ENCODE measurements around the gene LSMEM2.
A peak's percentile ranks its signal among the peaks of the same experiment; 100 is the strongest.
"Not testable (repeated sequence)": the region's sequence is repeated elsewhere in the genome, so short reads cannot be mapped to it uniquely, and the experiment has no call there.

Gene LSMEM2

DNA sequence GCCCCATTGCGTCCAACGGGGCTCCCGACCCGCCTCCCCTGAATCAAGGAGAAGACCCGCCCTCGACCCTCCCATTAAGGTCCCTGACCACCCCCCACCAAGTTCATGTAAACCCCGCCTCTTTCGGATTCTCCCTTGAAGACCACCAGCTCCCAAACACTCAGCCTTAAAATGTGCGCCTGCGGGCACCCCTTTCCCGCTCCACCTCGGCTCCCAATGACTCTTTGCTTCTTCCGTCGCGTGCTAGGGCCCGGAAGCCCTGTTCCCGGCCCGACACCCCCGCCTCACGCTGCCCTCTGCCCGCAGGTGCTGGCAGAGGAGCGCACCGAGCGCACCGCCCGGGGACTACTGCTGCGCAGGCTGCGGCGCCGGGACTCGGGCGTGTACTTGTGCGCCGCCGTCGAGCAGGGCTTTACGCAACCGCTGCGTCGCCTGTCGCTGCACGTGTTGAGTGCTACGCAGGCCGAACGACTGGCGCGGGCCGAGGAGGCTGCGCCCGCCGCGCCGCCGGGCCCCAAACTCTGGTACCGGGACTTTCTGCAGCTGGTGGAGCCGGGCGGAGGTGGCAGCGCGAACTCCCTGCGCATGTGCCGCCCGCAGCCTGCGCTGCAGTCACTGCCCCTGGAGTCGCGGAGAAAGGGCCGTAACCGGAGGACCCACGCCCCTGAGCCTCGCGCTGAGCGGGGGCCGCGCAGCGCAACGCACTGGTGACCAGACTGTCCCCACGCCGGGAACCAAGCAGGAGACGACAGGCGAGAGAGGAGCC, 2.7 kb upstream of the LSMEM2 start:
- Histone ChIP-seq H3K27me3 (ENCODE audit: control insufficient read depth, insufficient read depth, low read length) (peaks cover 4% of the 10 kb centered on the region), H3K4me1 (ENCODE audit: control insufficient read depth, insufficient read depth, low read length) (peaks cover 26% of the 10 kb centered on the region), H3K4me3 (ENCODE audit: low read length) (no peak overlapping the region), H3K9me3 (ENCODE audit: control insufficient read depth, low read length) (no peaks in the 10 kb centered on the region), H3K9ac (ENCODE audit: low read length) (no peak overlapping the region), H3K36me3 (ENCODE audit: control insufficient read depth, insufficient read depth, low read length) (no peaks in the 10 kb centered on the region)

GRCh38 chr3:50276762-50277101, 2.2 kb upstream of the LSMEM2 start:
- H3K9ac ChIP-seq (ENCODE audit: low read length), result no peak overlapping the region
- peaks cover 20% of the 10 kb centered on the region for H3K4me1 ChIP-seq (ENCODE audit: control insufficient read depth, insufficient read depth, low read length)
- no peaks in the 10 kb centered on the region for H3K36me3 ChIP-seq (ENCODE audit: control insufficient read depth, insufficient read depth, low read length)
- no peaks in the 10 kb centered on the region for H3K9me3 ChIP-seq (ENCODE audit: control insufficient read depth, low read length)
- peaks cover 4% of the 10 kb centered on the region for H3K27me3 ChIP-seq (ENCODE audit: control insufficient read depth, insufficient read depth, low read length)
- no peak overlapping the region for H3K4me3 ChIP-seq (ENCODE audit: low read length)

DNA sequence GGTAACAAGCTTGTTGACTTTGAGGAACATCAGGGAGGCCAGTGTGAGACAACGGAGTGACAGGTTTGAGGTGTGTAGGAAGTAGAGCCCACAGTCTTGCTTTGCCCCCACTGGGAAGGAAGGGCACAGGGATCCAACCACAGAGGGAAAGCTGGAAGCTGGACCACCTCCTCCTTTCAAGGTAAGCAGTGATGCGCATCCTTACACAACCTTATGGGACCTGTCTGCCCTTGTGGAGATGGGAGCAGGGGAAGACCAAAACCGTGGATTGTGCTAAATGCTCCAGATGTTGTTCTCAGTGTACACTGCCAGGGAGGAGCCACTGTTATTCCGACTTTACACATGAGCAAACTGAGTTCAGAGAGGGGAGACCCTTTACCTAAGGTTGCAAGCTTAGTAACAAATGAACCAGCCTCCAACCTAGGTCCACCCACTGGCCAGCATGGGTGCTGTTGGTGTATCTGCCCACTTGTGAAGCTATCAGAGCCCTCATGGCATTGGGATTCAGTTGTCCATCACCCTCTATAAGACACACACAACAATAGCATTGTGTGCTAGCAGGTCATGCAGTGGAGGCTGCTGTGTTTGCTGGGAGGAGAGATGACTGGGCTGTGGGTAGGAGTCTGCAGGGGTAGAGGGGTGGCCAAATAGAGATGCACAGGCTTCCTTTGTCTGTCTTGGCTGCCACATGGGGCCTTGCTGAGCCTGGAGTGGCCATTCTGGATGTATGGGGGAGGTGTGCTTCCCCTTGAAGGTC, 586 bp upstream of the LSMEM2 start:
- Histone ChIP-seq H3K36me3 (ENCODE audit: control insufficient read depth, insufficient read depth, low read length) (no peaks in the 10 kb centered on the region), H3K4me1 (ENCODE audit: control insufficient read depth, insufficient read depth, low read length) (peaks cover 15% of the 10 kb centered on the region), H3K27me3 (ENCODE audit: control insufficient read depth, insufficient read depth, low read length) (peaks cover 4% of the 10 kb centered on the region), H3K4me3 (ENCODE audit: low read length) (no peak overlapping the region), H3K9me3 (ENCODE audit: control insufficient read depth, low read length) (no peaks in the 10 kb centered on the region), H3K9ac (ENCODE audit: low read length) (no peak overlapping the region)

DNA sequence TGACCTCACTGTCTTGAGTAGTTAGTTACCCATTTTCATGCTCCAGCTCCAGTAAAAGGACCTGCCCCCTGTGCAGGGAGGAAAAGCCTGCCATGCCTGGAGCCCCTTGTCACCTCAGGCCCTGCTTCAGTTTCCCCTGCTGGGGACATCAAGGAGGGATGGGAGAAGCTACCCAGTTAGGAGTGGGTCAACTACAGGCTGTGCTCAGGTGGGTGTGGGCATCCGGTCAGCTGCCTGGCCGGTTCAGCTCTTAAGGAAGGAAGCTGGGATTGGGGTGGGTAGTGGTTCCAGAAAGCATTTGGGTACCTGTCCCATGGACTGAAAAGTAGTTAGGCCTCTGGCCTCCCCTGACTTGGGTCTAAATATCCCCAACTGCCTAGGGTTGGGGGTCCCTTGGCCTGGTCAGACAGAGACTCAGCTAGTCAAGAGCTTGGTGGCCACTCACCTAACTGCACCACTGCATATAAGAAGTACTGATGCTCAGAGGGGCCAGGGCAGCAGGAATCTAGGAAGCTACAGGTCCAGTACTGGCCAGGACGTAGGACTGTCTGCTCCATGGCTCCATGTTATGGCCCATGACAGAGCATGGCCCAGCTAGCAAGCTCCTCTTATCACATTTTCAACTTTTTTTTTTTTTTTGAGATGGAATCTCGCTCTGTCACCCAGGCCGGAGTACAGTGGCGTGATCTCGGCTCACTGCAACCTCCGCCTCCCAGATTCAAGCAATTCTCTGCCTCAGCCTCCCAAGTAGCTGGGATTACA, 549 bp downstream of the LSMEM2 start:
- no peaks in the 10 kb centered on the region for H3K36me3 ChIP-seq (ENCODE audit: control insufficient read depth, insufficient read depth, low read length)
- no peak overlapping the region for H3K4me3 ChIP-seq (ENCODE audit: low read length)
- no peaks in the 10 kb centered on the region for H3K9me3 ChIP-seq (ENCODE audit: control insufficient read depth, low read length)
- H3K9ac ChIP-seq (ENCODE audit: low read length), result no peak overlapping the region
- H3K4me1 ChIP-seq (ENCODE audit: control insufficient read depth, insufficient read depth, low read length), result peaks cover 4% of the 10 kb centered on the region
- H3K27me3 ChIP-seq (ENCODE audit: control insufficient read depth, insufficient read depth, low read length), result peaks cover 4% of the 10 kb centered on the region

GRCh38 chr3:50284121-50284520, 5.2 kb downstream of the LSMEM2 start:
- not testable (repeated sequence) for H3K9ac ChIP-seq (ENCODE audit: low read length); H3K36me3 ChIP-seq (ENCODE audit: control insufficient read depth, insufficient read depth, low read length); H3K9me3 ChIP-seq (ENCODE audit: control insufficient read depth, low read length); H3K4me1 ChIP-seq (ENCODE audit: control insufficient read depth, insufficient read depth, low read length); H3K4me3 ChIP-seq (ENCODE audit: low read length); H3K27me3 ChIP-seq (ENCODE audit: control insufficient read depth, insufficient read depth, low read length)

GRCh38 chr3:50286322-50287227, 7.7 kb downstream of the LSMEM2 start:
- H3K27me3 ChIP-seq (ENCODE audit: control insufficient read depth, insufficient read depth, low read length), result no peaks in the 10 kb centered on the region
- peaks cover 9% of the 10 kb centered on the region for H3K36me3 ChIP-seq (ENCODE audit: control insufficient read depth, insufficient read depth, low read length)
- H3K4me1 ChIP-seq (ENCODE audit: control insufficient read depth, insufficient read depth, low read length), result peaks cover 15% of the 10 kb centered on the region
- H3K4me3 ChIP-seq (ENCODE audit: low read length), result no peak overlapping the region
- no peaks in the 10 kb centered on the region for H3K9me3 ChIP-seq (ENCODE audit: control insufficient read depth, low read length)
- no peak overlapping the region for H3K9ac ChIP-seq (ENCODE audit: low read length)

DNA sequence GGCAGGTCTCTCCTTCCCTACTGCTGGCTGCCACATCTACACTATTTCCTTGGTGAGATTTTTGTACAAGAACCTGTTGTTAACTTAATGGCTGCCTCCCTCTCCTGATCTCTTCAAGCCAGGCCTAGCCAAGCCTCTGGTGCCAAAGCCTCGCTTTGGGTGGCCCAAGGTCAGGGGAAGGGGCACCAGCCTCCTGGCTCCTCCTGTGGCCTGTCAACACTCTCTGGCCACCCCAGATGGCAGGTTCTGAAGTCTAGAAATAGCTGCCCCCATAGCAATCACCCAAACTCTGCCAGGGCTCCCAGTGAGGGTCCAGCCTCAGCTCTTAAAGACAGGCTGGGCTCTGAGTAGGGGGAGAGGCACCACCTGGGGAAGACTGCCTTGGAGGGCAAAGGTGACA, 8.4 kb downstream of the LSMEM2 start:
- H3K4me1 ChIP-seq (ENCODE audit: control insufficient read depth, insufficient read depth, low read length), result peaks cover 15% of the 10 kb centered on the region
- no peak overlapping the region for H3K4me3 ChIP-seq (ENCODE audit: low read length)
- H3K9ac ChIP-seq (ENCODE audit: low read length), result no peak overlapping the region

DNA sequence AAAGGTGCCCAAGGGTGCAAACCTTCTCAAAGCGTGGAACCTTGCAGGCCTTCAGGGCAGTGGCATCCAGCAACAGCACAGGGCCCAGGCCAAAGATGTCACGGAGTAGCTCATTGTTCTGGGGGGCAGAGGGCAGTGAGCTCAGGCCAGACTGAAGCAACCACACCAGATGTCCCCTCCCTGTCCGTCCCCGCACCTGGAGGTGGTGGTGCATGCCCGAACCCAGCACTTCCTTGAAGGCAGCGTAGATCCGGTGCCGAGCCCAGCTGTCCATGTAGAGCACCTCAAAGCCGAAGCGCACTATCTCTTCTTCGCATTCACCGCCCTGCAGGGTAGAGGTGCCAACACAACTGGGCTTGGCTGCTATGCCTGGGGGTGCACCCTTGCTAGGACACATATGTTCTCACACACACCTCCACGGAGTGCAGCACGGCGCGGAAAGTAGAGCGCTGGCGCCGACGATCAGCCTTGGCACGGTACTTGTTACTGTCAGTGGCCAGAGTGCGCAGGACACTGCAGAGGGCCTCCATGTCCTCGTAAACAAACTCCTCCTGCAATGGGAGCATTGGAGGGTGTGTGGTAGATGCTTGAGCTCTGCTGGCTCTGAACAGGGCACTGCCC, 9.6 kb downstream of the LSMEM2 start:
- no peaks in the 10 kb centered on the region for H3K27me3 ChIP-seq (ENCODE audit: control insufficient read depth, insufficient read depth, low read length)
- no peak overlapping the region for H3K9ac ChIP-seq (ENCODE audit: low read length)
- H3K9me3 ChIP-seq (ENCODE audit: control insufficient read depth, low read length), result no peaks in the 10 kb centered on the region
- H3K4me1 ChIP-seq (ENCODE audit: control insufficient read depth, insufficient read depth, low read length), result peaks cover 25% of the 10 kb centered on the region
- H3K4me3 ChIP-seq (ENCODE audit: low read length), result no peak overlapping the region
- peaks cover 9% of the 10 kb centered on the region for H3K36me3 ChIP-seq (ENCODE audit: control insufficient read depth, insufficient read depth, low read length)

More for the DNA sequence above, 8.4 kb downstream of the LSMEM2 start:
- no peaks in the 10 kb centered on the region for H3K9me3 ChIP-seq (ENCODE audit: control insufficient read depth, low read length)
- H3K27me3 ChIP-seq (ENCODE audit: control insufficient read depth, insufficient read depth, low read length), result no peaks in the 10 kb centered on the region
- peaks cover 9% of the 10 kb centered on the region for H3K36me3 ChIP-seq (ENCODE audit: control insufficient read depth, insufficient read depth, low read length)

- Histone ChIP-seq H3K9me3 (ENCODE audit: control insufficient read depth, low read length) (no peaks in the 10 kb centered on the region), H3K9ac (ENCODE audit: low read length) (no peak overlapping the region), H3K4me1 (ENCODE audit: control insufficient read depth, insufficient read depth, low read length) (peaks cover 27% of the 10 kb centered on the region), H3K36me3 (ENCODE audit: control insufficient read depth, insufficient read depth, low read length) (peaks cover 9% of the 10 kb centered on the region), H3K4me3 (ENCODE audit: low read length) (no peak overlapping the region), H3K27me3 (ENCODE audit: control insufficient read depth, insufficient read depth, low read length) (no peaks in the 10 kb centered on the region)
Observed at GRCh38 chr3:50289130-50289529, 10.2 kb downstream of the LSMEM2 start.

DNA sequence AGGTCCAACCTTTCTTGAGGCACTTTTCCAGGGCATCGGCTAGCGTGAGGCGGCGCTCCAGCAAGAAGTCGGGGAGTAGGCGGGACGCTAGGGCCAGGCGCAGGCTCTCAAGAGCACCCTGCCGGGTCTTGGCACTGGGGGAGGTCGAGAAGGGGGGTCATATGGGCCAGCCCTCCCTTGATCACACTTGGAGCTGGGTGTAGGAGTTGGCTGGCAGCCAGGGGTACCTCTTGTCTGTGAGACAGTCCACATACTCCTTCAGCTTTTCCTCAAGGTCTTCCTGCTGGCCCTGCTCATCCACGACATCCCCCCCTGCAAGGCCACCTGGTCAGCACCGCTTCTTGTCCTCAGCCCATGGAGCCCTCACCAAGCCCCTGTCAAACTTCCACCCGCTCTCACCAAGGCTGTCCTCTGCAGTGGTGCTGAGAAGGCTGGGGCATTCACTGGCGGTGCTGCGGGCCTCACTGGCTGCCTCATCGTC, 11.3 kb downstream of the LSMEM2 start:
- Histone ChIP-seq H3K4me3 (ENCODE audit: low read length) (no peak overlapping the region), H3K27me3 (ENCODE audit: control insufficient read depth, insufficient read depth, low read length) (no peaks in the 10 kb centered on the region), H3K36me3 (ENCODE audit: control insufficient read depth, insufficient read depth, low read length) (peaks cover 9% of the 10 kb centered on the region), H3K4me1 (ENCODE audit: control insufficient read depth, insufficient read depth, low read length) (peaks cover 27% of the 10 kb centered on the region), H3K9me3 (ENCODE audit: control insufficient read depth, low read length) (no peaks in the 10 kb centered on the region), H3K9ac (ENCODE audit: low read length) (peak overlapping the region; percentile 42)
